ENCODE measurements around the gene GNG12. TPM values are rescaled to one million over a fixed set of nuclear protein-coding genes. Genes with fewer than 3 reads are reported as not detected.
A peak's percentile ranks its signal among the peaks of the same experiment; 100 is the strongest.

The GNG12 gene
- total and polyA plus RNA-seq, 5 donors = 12.2 to 44.9 (median 30.7) TPM

DNA sequence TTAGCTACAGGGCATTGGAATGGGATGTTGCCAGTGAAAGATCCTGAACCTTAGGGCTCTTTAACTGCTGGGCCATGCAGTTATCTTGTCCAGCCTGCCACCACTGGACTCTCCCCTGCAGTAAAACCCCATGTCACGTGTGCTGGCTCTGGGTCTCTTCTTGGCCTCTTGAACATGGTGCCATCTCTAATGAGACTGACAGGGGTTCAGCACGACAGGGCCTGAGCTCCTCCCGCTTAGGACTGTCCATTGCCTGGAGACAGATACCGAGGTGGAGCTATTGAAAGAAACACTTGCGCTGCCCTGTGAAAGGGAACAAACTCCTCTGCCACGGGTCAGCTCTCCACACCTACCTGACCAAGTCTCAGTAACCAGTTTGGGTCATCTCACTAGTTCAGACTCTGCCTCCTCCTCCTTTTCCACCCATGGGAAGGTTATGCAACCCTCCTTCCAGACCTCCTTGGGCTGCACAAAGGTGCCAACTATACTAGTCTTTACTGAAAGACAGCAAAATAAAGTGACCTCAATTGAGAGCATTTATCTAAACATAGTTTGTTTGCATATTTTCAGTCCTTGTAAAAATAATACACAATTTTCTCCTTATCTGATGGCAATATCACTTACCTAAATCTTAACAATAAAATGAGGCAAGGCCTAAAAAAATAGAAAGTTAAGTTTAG, 66.0 kb downstream of the GNG12 start:
- H3K4me3 ChIP-seq (ENCODE audit: low read length) = no peak overlapping the region
- no peak overlapping the region for H3K27ac ChIP-seq (ENCODE audit: low read length)
- H3K4me1 ChIP-seq (ENCODE audit: control insufficient read depth, insufficient read depth, low read length) = peaks cover 5% of the 10 kb centered on the region
- 80% methylated on average over 6 of the region's 6 CpGs for WGBS
- ATAC-seq (peak; percentile 18 to 28), DNase-seq (no peak)
- H3K9me3 ChIP-seq (ENCODE audit: control insufficient read depth, low read length) = no peaks in the 10 kb centered on the region
- intact Hi-C loops (cut with DNase I) = loop anchor here in 2 of 4 donors (5.0 kb wide), 3 partner anchors 65 to 345 kb away; partner anchors contain the start of gene GNG12 (in 1 of the 2)
- H3K27me3 ChIP-seq (ENCODE audit: control insufficient read depth, insufficient read depth) = no peaks in the 10 kb centered on the region

DNA sequence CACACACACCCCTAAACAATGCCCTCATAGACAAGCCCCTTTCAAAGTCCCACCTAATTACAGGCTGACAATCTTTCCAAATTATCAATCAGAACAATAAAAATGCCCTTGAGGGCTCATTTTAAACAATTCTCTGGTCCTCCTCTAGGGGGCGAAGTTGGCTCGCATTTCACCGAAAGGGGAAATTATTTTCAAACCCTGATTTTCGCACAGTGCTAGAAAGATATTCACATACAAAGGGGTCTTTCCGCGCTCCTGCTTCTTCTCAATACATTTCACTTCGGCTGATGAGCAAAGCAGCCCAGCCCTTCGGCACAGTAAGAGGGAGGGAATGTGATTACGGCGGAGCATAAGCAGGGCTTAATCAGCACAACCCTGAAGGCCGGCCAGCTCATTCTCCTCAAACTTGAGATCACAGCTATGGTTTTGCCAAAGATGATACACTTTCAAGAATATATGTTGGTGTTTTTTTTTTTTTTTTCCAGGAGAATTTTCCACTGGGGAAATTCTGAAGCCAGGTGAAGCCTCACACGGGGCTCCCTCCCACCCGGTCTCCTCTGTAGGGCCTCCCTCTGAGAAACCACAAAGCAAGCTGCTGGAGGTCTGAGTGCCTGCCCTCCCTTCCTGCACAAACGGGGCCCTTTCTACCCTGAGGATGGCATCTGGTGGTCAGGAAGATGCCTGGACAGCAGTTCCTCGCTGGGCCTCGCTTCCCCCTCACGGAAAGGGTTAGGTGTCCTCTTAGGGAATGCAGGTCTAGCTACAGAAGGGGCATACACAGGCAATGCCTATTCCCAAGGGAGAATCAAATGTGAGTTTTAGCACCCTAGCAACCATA, 66.9 kb downstream of the GNG12 start:
- H3K27ac ChIP-seq (ENCODE audit: low read length) = no peak overlapping the region
- ATAC-seq (peak; percentile 75 to 76), DNase-seq (peak in 2 of 3 donors; percentile 40 to 73)
- H3K4me1 ChIP-seq (ENCODE audit: control insufficient read depth, insufficient read depth, low read length) = peaks cover 3% of the 10 kb centered on the region
- H3K4me3 ChIP-seq (ENCODE audit: low read length) = peak overlapping the region; percentile 24
- 26% methylated on average over 17 of the region's 17 CpGs for WGBS
- no peaks in the 10 kb centered on the region for H3K9me3 ChIP-seq (ENCODE audit: control insufficient read depth, low read length)
- no peaks in the 10 kb centered on the region for H3K27me3 ChIP-seq (ENCODE audit: control insufficient read depth, insufficient read depth)
- intact Hi-C loops (cut with DNase I) = loop anchor here in 2 of 4 donors (5.0 kb wide), 3 partner anchors 66 to 346 kb away; partner anchors contain the start of gene GNG12 (in 1 of the 2)

GRCh38 chr1:67764633-67765032, 68.6 kb downstream of the GNG12 start:
- 78% methylated on average over 4 of the region's 4 CpGs for WGBS
- intact Hi-C loops (cut with DNase I) = loop anchor here in 3 of 4 donors (5.0 kb wide), 5 partner anchors 68 to 348 kb away; partner anchors contain the start of gene GNG12 (in 1 of the 3)
- Histone ChIP-seq H3K9me3 (ENCODE audit: control insufficient read depth, low read length) (no peaks in the 10 kb centered on the region), H3K4me1 (ENCODE audit: control insufficient read depth, insufficient read depth, low read length) (peaks cover 2% of the 10 kb centered on the region), H3K4me3 (ENCODE audit: low read length) (no peak overlapping the region), H3K27me3 (ENCODE audit: control insufficient read depth, insufficient read depth) (no peaks in the 10 kb centered on the region), H3K27ac (ENCODE audit: low read length) (no peak overlapping the region)
- DNase-seq = no peak
- no peak for ATAC-seq

GRCh38 chr1:67761730-67762129, 71.5 kb downstream of the GNG12 start:
- no peak overlapping the region for H3K27ac ChIP-seq (ENCODE audit: low read length)
- intact Hi-C loops (cut with DNase I) = loop anchor here in 3 of 4 donors (2.0 to 5.0 kb wide), 5 partner anchors 199 to 229 kb away; no protein-coding TSS in a partner anchor
- no peaks in the 10 kb centered on the region for H3K27me3 ChIP-seq (ENCODE audit: control insufficient read depth, insufficient read depth)
- peaks cover 2% of the 10 kb centered on the region for H3K4me1 ChIP-seq (ENCODE audit: control insufficient read depth, insufficient read depth, low read length)
- no peaks in the 10 kb centered on the region for H3K9me3 ChIP-seq (ENCODE audit: control insufficient read depth, low read length)
- no peak overlapping the region for H3K4me3 ChIP-seq (ENCODE audit: low read length)
- DNase-seq (no peak), ATAC-seq (no peak)
- WGBS = 82% methylated on average over 4 of the region's 4 CpGs

GRCh38 chr1:67761091-67761490, 72.2 kb downstream of the GNG12 start:
- Histone ChIP-seq H3K4me3 (ENCODE audit: low read length) (no peak overlapping the region), H3K27ac (ENCODE audit: low read length) (no peak overlapping the region), H3K9me3 (ENCODE audit: control insufficient read depth, low read length) (no peaks in the 10 kb centered on the region), H3K4me1 (ENCODE audit: control insufficient read depth, insufficient read depth, low read length) (no peaks in the 10 kb centered on the region), H3K27me3 (ENCODE audit: control insufficient read depth, insufficient read depth) (no peaks in the 10 kb centered on the region)
- DNase-seq = no peak
- intact Hi-C loops (cut with DNase I) = loop anchor here in 3 of 4 donors (2.0 to 5.0 kb wide), 4 partner anchors 199 to 229 kb away; no protein-coding TSS in a partner anchor
- 64% methylated on average over 2 of the region's 2 CpGs for WGBS
- no peak for ATAC-seq

GRCh38 chr1:67760030-67760821, 73.0 kb downstream of the GNG12 start:
- DNase-seq (peak; percentile 40 to 82 (median 66)), ATAC-seq (peak; percentile 77 to 79)
- Histone ChIP-seq H3K9me3 (ENCODE audit: control insufficient read depth, low read length) (no peaks in the 10 kb centered on the region), H3K27ac (ENCODE audit: low read length) (no peak overlapping the region), H3K4me1 (ENCODE audit: control insufficient read depth, insufficient read depth, low read length) (no peaks in the 10 kb centered on the region), H3K27me3 (ENCODE audit: control insufficient read depth, insufficient read depth) (no peaks in the 10 kb centered on the region), H3K4me3 (ENCODE audit: low read length) (no peak overlapping the region)
- WGBS = 30% methylated on average over 14 of the region's 14 CpGs
- intact Hi-C loops (cut with DNase I) = loop anchor here in 3 of 4 donors (2.0 to 5.0 kb wide), 4 partner anchors 198 to 228 kb away; no protein-coding TSS in a partner anchor

DNA sequence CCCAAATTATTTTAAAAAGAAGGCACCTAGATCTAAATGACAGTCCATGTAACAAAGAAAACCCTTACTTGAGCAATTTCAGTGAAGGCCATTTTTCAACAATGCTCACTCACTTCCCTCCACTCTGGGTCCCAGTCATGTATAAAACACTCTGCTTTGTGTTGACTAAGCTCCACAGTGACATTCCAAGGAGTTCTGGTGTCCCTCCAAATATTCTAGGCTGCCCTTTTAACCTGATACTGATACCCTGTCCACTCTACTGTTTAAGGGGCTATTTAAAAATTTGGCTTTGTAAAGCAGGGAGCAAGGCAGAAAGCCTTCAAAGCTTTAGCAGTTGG, 73.6 kb downstream of the GNG12 start:
- intact Hi-C loops (cut with DNase I) = loop anchor here (2.0 to 10.0 kb wide), 7 partner anchors 49 to 227 kb away; partner anchors contain the start of gene GADD45A (in 1 of the 4)
- H3K4me1 ChIP-seq (ENCODE audit: control insufficient read depth, insufficient read depth, low read length) = no peaks in the 10 kb centered on the region

DNA sequence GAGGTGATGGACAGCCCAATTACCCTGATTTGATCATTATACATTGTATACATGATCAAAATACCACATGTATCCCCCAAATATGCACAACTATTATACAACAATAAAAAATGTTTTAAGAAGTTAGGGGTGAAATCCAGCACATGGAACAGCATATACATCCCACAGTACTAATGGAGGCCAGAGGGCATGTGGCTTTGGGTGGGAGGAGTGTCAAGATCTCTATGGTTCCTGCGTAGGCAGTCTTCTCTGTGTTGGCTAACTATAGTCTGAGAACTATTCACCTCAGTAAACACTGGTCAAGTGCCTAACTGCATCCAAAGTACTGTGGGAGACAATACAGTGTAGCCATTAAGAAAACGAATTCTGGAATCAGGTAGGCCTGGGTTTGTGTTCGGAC, 74.2 kb downstream of the GNG12 start:
- Histone ChIP-seq H3K4me1 (ENCODE audit: control insufficient read depth, insufficient read depth, low read length) (no peaks in the 10 kb centered on the region), H3K27ac (ENCODE audit: low read length) (no peak overlapping the region)
- intact Hi-C loops (cut with DNase I) = loop anchor here in 2 of 4 donors (2.0 to 10.0 kb wide), 3 partner anchors 48 to 222 kb away; partner anchors contain the start of gene GADD45A (in 1 of the 2)

More for the DNA sequence above, 73.6 kb downstream of the GNG12 start:
- H3K4me3 ChIP-seq (ENCODE audit: low read length) = no peak overlapping the region
- DNase-seq (no peak), ATAC-seq (peak; percentile 25 to 29)
- H3K27me3 ChIP-seq (ENCODE audit: control insufficient read depth, insufficient read depth) = no peaks in the 10 kb centered on the region
- H3K9me3 ChIP-seq (ENCODE audit: control insufficient read depth, low read length) = no peaks in the 10 kb centered on the region
- H3K27ac ChIP-seq (ENCODE audit: low read length) = no peak overlapping the region

GRCh38 chr1:67755619-67756018, 77.6 kb downstream of the GNG12 start:
- no peaks in the 10 kb centered on the region for H3K27me3 ChIP-seq (ENCODE audit: control insufficient read depth, insufficient read depth)
- no peaks in the 10 kb centered on the region for H3K4me1 ChIP-seq (ENCODE audit: control insufficient read depth, insufficient read depth, low read length)
- ATAC-seq (no peak), DNase-seq (no peak)
- H3K27ac ChIP-seq (ENCODE audit: low read length) = no peak overlapping the region
- H3K9me3 ChIP-seq (ENCODE audit: control insufficient read depth, low read length) = no peaks in the 10 kb centered on the region
- no peak overlapping the region for H3K4me3 ChIP-seq (ENCODE audit: low read length)
- intact Hi-C loops (cut with DNase I) = loop anchor here in 1 of 4 donors (5.0 to 10.0 kb wide), 2 partner anchors 71 to 218 kb away; partner anchors contain the start of gene GADD45A
- 66% methylated on average over 2 of the region's 2 CpGs for WGBS

More for the DNA sequence above, 74.2 kb downstream of the GNG12 start:
- H3K4me3 ChIP-seq (ENCODE audit: low read length) = no peak overlapping the region
- no peaks in the 10 kb centered on the region for H3K9me3 ChIP-seq (ENCODE audit: control insufficient read depth, low read length)
- 95% methylated on average over 3 of the region's 3 CpGs for WGBS
- ATAC-seq = no peak
- H3K27me3 ChIP-seq (ENCODE audit: control insufficient read depth, insufficient read depth) = no peaks in the 10 kb centered on the region
- no peak for DNase-seq

GRCh38 chr1:67755160-67755559, 78.1 kb downstream of the GNG12 start:
- no peak overlapping the region for H3K4me3 ChIP-seq (ENCODE audit: low read length)
- H3K27ac ChIP-seq (ENCODE audit: low read length) = no peak overlapping the region
- no peak for DNase-seq
- no peak for ATAC-seq
- no peaks in the 10 kb centered on the region for H3K9me3 ChIP-seq (ENCODE audit: control insufficient read depth, low read length)
- H3K27me3 ChIP-seq (ENCODE audit: control insufficient read depth, insufficient read depth) = no peaks in the 10 kb centered on the region
- 97% methylated on average over 2 of the region's 2 CpGs for WGBS
- intact Hi-C loops (cut with DNase I) = loop anchor here in 1 of 4 donors (5.0 to 10.0 kb wide), 2 partner anchors 70 to 218 kb away; partner anchors contain the start of gene GADD45A
- H3K4me1 ChIP-seq (ENCODE audit: control insufficient read depth, insufficient read depth, low read length) = no peaks in the 10 kb centered on the region

All from right cardiac atrium (tissue), 5 donors.